GM18520 (cell line): ENCODE results near the gene FSCN2.

ENCODE experiments used
- ATAC-seq: cut with Tn5 transposase; IDR thresholded peaks from one replicate; pipeline ENCODE4 v1.9.1; 2021; ENCODE audit not compliant: unreplicated experiment

The FSCN2 gene

DNA sequence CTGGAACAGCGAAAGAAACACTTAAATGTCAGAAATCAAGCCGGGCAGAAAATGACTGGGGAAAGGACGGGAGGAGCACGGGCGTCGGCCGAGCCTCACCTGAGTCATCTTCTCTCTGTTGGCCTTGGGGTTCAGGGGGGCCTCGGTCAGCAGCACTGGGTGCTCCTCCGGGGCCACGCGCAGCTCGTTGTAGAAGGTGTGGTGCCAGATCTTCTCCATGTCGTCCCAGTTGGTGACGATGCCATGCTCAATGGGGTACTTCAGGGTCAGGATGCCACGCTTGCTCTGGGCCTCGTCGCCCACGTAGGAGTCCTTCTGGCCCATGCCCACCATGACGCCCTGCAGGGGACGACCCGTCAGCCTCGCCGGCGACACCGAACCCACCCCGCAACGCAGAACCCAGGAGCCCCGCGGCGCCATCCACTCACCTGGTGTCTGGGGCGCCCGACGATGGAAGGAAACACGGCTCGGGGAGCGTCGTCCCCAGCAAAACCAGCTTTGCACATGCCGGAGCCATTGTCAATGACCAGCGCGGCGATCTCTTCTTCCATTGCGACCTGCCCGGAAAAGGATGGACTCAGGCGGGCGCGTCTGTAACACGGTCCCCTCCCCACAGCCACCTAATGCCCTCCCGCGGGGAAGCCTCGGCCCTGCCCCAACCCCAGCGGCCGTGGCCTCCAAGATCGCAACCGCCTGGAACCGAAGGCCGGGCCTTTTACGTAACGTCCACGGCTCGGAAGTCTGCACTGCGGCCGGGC is 16.2 kb upstream of the FSCN2 start:
- ATAC-seq = peak; percentile 1

DNA sequence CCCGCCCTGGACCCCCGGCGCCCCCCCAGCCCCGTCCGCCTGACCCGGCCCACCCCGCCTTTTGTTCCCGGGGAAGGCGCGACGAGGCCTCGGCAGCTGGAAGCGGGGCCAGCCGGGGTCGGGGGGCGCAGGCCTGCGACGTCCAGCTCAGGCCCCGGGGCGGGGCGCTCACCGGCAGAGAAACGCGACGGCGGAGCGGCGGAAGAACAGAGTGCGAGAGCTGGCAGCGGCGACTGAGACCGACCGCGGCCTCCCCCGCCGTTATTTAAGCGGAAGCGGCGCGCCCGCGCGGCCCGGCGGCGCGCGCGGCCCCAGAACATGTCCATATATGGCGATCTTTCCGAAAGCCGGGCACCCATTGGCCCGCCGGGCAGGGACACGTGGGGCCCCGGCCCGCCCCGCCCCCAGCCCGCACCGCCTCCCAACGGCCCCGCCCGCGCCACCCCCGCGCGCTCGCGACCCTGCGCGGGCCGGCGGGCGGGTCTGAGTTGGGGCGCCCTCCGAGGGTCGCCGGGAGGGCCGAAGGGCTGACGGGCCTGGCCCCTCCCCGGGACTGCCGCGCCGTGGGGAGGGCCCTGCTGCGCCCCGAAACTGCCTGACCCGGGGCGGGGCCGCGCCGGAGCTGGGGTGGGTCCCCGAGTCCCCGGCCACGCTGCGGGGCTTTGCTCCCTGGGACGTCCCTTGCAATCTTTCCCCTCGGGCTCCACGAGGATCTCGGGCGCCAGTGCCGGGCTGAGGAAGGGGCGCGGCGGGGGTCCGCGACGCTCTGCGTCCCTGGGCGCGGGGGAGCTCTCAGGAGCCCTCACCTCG is 15.4 kb upstream of the FSCN2 start, which contains the start of gene ACTG1:
ACTG1 (minus strand) TSS at position 238 of the 810 bp plus-strand sequence. CDS start 445 bp downstream, outside the sequence.
- peak; percentile 33 for ATAC-seq

- no peak for ATAC-seq
These were observed 14.8 kb upstream of the FSCN2 start for GRCh38 chr17:81513372-81513752.

DNA sequence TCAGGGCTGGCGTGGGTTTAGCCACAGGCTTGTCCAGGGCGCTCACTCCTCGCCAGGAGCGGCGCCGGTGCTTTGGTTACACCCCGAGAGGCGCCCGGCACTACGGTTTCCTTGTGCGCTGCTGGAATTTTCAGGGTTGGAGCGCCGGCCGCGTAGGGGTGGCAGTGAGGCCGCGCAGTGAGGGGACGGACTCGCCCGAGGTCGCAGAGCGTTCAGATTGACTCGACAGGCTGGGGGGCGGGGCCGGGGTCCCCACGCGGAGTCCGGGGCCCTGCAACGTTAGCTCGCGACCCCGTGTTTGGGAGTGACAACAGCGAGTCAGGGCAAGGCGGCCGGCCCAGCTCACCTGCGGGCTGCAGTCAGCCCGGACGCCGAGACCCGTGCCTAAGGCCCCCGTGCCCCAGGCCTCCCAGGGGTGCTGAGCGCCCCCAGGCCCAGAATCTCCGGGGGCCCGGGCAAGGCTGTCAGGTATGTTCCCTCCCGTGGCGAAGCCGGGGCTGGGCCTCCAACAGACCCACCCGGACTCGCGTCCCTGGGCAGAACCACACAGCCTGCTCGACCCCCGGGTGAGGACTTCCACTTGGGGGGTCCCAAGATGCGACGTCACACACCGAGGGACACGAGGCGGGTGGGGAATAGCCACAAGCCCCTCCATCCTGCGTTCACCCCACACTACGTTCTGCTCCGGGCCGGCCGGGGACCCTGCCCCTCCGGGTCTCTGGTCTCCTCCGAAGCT is 14.3 kb upstream of the FSCN2 start:
- no peak for ATAC-seq

- no peak for ATAC-seq
These were observed 13.8 kb upstream of the FSCN2 start for GRCh38 chr17:81514489-81514738.

- peak; percentile 25 for ATAC-seq
These were observed 13.2 kb upstream of the FSCN2 start for GRCh38 chr17:81514739-81515529.

GRCh38 chr17:81515530-81516041 is 12.6 kb upstream of the FSCN2 start:
- no peak for ATAC-seq

GRCh38 chr17:81516439-81516838 is 11.7 kb upstream of the FSCN2 start:
- no peak for ATAC-seq

DNA sequence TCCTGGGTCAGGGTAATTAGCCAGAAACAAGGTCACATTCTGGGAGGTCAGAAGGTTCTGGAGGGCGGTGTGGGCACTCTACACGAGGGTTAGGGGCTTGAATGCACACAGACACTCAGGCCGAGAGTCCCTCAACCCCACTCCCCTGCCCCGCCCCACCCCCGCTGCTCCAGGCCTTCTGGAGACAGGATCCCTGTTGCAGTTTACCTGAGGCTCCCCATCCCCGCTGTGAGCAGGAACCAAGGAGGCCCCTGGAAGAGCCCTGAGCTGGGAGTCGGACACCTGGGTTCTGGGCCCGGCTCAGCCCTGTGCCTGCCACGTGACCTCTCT is 11.2 kb upstream of the FSCN2 start:
- no peak for ATAC-seq

DNA sequence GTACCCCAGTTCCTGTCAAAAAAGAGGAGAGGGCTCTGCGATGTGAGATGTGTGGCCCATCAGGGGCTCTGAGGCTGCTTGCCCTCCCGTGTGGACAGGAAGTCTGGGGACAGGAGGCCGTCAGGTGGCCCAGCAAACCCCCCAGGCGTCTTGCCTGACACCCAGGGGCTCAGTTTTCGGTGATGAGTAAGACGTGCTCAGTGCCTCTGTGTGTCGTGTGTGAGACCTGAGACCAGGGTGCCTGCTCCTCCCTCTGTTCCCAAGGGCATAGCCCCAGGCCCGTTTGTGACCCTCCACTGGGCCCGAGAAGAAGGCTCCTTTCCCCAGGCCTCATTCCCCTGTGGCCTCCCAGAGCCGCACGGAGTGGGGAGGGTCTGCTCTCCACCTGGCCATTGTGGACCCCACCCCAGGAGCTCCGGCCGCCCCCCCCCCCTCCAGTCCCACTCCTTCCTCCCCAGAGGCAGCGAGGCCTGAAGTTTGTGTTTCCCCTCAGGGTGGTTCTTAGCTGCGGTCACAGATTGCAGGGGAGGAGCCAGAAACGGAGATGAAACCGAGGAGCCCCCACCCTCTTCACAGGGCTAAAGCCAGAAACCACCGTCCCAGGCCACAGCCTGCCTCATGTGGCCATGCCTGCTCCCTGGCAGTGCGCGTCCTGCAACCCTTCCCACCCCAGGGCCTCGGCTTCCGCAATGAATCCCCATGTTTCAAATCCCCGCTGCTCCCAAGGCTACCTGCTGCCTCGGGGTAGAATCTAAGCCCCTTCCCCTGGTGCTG is 10.7 kb upstream of the FSCN2 start:
- ATAC-seq = no peak

DNA sequence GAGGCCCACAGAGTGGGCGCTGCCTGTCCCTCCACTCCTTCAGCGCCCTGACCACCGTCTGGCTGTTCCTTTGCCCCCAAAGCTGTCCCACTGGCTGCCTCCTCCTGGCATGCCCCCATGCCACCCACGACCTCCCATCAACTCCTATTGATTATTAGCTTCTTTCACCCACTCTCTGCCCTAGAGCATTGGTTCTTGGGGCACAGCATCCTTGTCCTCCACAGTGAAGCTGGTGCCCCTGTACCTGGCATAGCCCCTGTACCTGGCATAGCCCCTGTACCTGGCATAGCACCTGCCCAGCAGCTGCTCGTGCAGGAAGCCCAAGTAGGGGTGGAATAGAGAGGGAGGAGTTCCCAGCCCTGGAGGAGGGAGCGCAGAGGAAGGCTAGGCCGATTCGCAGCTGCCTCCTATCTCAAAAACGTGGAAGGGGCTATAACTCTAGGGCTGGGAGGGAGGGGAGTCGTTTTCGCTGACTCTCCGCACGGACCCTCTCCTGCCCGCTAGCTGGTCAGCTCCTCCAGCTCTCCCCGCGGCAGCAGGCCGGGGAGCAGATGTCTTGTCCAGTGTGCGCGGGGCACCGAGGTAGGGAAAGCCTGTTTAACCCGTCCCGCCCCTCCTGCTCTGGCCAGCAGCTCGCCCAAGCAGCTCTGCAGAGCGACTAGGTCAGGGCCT is 9.9 kb upstream of the FSCN2 start:
- no peak for ATAC-seq

DNA sequence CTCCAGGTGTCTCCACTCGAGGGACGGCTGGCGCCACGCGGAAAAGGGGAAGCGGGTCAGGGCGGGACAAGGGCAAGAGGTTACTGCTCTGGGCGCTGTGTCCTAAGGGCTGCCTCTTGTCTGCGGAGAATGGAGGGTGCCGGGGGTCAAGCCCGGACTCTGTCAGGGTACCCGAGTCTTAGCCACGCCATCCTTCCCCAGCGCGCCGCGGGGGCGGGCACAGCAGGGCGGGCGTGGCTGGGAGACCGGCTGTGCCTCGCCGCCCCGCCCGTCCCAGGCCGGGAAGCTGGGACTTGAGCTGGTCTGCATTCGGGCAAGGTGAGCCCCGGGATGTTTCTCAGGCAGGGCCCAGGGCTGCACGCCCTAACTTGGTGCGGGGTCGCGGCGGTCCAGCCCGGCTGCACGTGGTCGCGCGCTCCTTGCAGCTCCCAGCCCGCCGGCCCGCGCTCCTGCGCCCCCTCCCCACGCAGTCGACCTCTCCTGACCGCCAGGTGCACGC is 9.3 kb upstream of the FSCN2 start:
- ATAC-seq = no peak

GRCh38 chr17:81519284-81520020 is 8.7 kb upstream of the FSCN2 start:
- ATAC-seq = no peak

DNA sequence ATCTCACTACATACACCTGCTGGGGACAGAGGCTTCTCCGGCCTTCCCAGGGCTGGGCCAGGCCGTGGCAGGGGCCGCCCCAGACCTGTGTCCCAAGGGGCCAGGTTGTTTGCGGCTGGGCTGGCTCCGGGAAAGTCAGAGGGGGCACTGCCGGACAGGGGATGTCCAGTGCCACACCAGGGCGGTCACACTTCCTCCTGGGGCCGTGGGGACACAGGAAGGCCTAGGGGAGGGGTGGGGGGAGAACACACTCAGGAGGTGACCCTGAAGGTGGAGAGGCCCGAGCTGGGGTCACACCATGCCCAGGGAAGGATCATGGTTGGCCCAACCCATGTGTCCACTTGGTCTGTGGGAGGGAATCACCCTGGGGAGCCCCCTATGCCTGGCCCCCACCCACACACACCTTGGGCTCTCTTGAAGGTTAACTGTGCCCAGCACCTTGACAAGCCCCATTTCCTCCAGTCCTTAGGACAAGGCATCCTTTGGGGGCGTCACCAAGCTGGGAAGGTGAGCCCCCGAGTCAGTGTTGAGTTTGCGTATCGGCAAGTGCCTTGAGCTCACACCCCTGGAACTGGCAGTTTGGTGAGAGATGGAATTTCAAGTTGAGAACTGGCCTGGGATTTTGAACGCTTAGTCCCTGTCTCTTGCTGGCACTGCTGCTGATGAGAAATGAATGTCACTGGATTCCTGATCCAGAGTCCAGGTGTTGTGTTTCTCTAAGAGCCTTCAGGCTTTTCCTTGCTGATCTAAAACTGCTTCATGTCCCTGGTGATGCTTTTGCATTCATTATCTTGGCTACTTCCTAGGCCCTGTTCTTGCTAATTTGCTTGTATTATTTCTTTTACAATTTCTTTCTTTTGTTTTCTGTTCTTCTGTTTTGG is 7.9 kb upstream of the FSCN2 start:
- no peak for ATAC-seq

- ATAC-seq = no peak
These were observed 5.4 kb upstream of the FSCN2 start for GRCh38 chr17:81522491-81523401.

- ATAC-seq = no peak
These were observed 4.7 kb upstream of the FSCN2 start for GRCh38 chr17:81523402-81524038.
